ENCODE measurements around the gene ZDHHC8. TPM values are rescaled to one million over a fixed set of nuclear protein-coding genes. Genes with fewer than 3 reads are reported as not detected.

ZDHHC8 gene
- total and polyA plus RNA-seq, 2 donors (not counting 1 experiment from before 2014, with no cell fraction given), result 94.4 to 96.9 TPM

DNA sequence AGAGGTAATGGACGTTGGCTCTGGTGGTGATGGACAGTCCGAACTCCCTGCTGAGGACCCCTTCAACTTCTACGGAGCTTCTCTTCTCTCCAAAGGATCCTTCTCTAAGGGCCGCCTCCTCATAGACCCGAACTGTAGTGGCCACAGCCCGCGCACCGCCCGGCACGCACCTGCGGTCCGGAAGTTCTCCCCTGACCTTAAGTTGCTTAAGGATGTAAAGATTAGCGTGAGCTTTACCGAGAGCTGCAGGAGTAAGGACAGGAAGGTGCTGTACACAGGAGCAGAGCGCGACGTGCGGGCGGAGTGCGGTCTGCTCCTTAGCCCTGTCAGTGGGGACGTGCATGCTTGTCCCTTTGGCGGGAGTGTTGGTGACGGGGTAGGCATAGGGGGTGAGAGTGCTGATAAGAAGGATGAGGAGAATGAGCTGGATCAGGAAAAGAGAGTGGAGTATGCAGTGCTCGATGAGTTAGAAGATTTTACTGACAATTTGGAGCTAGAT is 45.5 kb upstream of the ZDHHC8 start:
- CTCF ChIA-PET, result interaction anchor here (0.6 to 1.3 kb wide), 2 partner anchors 115 to 117 kb away, joined by 3 read pairs; no protein-coding TSS in a partner anchor
- no peaks in the 10 kb centered on the region for H3K27me3 Mint-ChIP-seq
- H3K9me3 ChIP-seq (ENCODE audit: control extremely low read depth in 1 of 3, control insufficient read depth in 2 of 3, insufficient read depth in 1 of 3, low read length in 2 of 3), result no peaks in the 10 kb centered on the region
- H3K9me3 Mint-ChIP-seq (ENCODE audit: insufficient read depth), result no peaks in the 10 kb centered on the region
- no peak overlapping the region for H3K27ac Mint-ChIP-seq
- peaks cover 49% of the 10 kb centered on the region for H3K79me2 ChIP-seq (ENCODE audit: control insufficient read depth, insufficient read depth, low read length)
- peaks cover 26% of the 10 kb centered on the region for H3K4me1 Mint-ChIP-seq
- TF ChIP-seq EZH2 (IDR thresholded peaks at IDR 0.05; ENCODE audit: borderline replicate concordance, insufficient read depth, low read depth, low read length, poor library complexity, severe bottlenecking), result no peak
- TF ChIP-seq, protein P1, sequence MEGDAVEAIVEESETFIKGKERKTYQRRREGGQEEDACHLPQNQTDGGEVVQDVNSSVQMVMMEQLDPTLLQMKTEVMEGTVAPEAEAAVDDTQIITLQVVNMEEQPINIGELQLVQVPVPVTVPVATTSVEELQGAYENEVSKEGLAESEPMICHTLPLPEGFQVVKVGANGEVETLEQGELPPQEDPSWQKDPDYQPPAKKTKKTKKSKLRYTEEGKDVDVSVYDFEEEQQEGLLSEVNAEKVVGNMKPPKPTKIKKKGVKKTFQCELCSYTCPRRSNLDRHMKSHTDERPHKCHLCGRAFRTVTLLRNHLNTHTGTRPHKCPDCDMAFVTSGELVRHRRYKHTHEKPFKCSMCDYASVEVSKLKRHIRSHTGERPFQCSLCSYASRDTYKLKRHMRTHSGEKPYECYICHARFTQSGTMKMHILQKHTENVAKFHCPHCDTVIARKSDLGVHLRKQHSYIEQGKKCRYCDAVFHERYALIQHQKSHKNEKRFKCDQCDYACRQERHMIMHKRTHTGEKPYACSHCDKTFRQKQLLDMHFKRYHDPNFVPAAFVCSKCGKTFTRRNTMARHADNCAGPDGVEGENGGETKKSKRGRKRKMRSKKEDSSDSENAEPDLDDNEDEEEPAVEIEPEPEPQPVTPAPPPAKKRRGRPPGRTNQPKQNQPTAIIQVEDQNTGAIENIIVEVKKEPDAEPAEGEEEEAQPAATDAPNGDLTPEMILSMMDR (IDR thresholded peaks at IDR 0.05), result no peak
- H3K9ac ChIP-seq (ENCODE audit: low read length), result no peak overlapping the region
- H3K4me1 ChIP-seq (ENCODE audit: control insufficient read depth in 2 of 2, insufficient read depth in 2 of 2, low read length in 2 of 2), result peaks cover 3 to 6% of the 10 kb centered on the region in 2 donors
- no peak overlapping the region for H2AFZ ChIP-seq (ENCODE audit: insufficient read depth, low read depth, low read length, poor library complexity, severe bottlenecking)
- POLR2A ChIA-PET, result interaction anchor here (0.7 kb wide), 1 partner anchor 121 kb away, joined by 5 read pairs; no protein-coding TSS in a partner anchor
- no peak overlapping the region for H3K27ac ChIP-seq (ENCODE audit: low read length in 2 of 2)
- WGBS (ENCODE audit: insufficient coverage), result 98% methylated on average over 18 of the region's 24 CpGs
- no peak overlapping the region for H3K4me3 ChIP-seq (ENCODE audit: control extremely low read depth in 1 of 5, extremely low read depth in 1 of 5, insufficient read depth in 1 of 5, low read depth in 2 of 5, low read length in 4 of 5)
- no peak overlapping the region for H3K4me2 ChIP-seq (replicated peaks; ENCODE audit: low read depth, low read length, poor library complexity, severe bottlenecking)
- H3K4me3 Mint-ChIP-seq, result no peak overlapping the region
- DNase-seq, result no peak
- H4K20me1 ChIP-seq (ENCODE audit: control insufficient read depth, insufficient read depth, low read length, poor library complexity, severe bottlenecking), result peaks cover 26% of the 10 kb centered on the region
- intact Hi-C loops (cut with micrococcal nuclease), result loop anchor here (10.0 kb wide), 1 partner anchor 231 kb away; the partner anchor contains the start of genes GNB1L and RTL10
- H3K36me3 ChIP-seq (replicated peaks in 1 of 2; ENCODE audit: control extremely low read depth in 1 of 2, control insufficient read depth in 1 of 2, extremely low read depth in 1 of 2, insufficient read depth in 2 of 2, low read length in 1 of 2), result peaks cover 3 to 47% of the 10 kb centered on the region in 2 experiments
- H3K27me3 ChIP-seq (replicated peaks in 1 of 4; ENCODE audit: control extremely low read depth in 1 of 4, control insufficient read depth in 3 of 4, insufficient read depth in 4 of 4, low read length in 3 of 4), result no peaks in the 10 kb centered on the region
- ATAC-seq (ENCODE audit: low read depth), result no peak

DNA sequence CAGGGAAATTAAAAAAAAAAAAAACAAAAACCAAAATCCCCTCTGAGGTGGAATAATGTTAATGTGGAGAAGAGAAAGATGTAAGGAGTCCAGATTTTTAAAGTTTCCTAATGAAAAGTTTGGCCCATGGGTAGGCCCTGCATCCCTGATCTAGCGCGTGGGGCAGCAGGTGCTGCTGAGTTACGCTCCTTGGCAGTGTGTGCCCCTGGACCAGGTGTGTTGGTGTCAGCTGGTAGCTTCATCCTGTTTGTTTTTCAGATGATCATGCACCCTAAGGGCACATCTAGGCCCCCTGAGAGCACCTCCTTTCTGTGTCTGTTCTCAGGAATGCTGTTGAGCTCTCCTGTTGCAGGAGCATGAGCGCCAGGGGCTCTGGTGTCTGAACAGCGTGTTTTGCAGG is 44.8 kb upstream of the ZDHHC8 start:
- ChIA-PET POLR2A (interaction anchor here (0.7 kb wide), 1 partner anchor 121 kb away, joined by 5 read pairs; no protein-coding TSS in a partner anchor), CTCF (interaction anchor here (0.6 kb wide), 1 partner anchor 118 kb away, joined by 3 read pairs; no protein-coding TSS in a partner anchor)
- TF ChIP-seq, protein P1 (IDR thresholded peaks at IDR 0.05), result no peak
- TF ChIP-seq EZH2 (IDR thresholded peaks at IDR 0.05; ENCODE audit: borderline replicate concordance, insufficient read depth, low read depth, low read length, poor library complexity, severe bottlenecking), result no peak
- DNase-seq (no peak), ATAC-seq (ENCODE audit: low read depth) (no peak)
- H3K4me3 Mint-ChIP-seq, result no peak overlapping the region
- no peaks in the 10 kb centered on the region for H3K9me3 ChIP-seq (ENCODE audit: control extremely low read depth in 1 of 3, control insufficient read depth in 2 of 3, insufficient read depth in 1 of 3, low read length in 2 of 3)
- no peaks in the 10 kb centered on the region for H3K27me3 Mint-ChIP-seq
- peaks cover 4 to 52% of the 10 kb centered on the region in 2 experiments for H3K36me3 ChIP-seq (replicated peaks in 1 of 2; ENCODE audit: control extremely low read depth in 1 of 2, control insufficient read depth in 1 of 2, extremely low read depth in 1 of 2, insufficient read depth in 2 of 2, low read length in 1 of 2)
- H3K27me3 ChIP-seq (replicated peaks in 1 of 4; ENCODE audit: control extremely low read depth in 1 of 4, control insufficient read depth in 3 of 4, insufficient read depth in 4 of 4, low read length in 3 of 4), result no peaks in the 10 kb centered on the region
- H2AFZ ChIP-seq (ENCODE audit: insufficient read depth, low read depth, low read length, poor library complexity, severe bottlenecking), result no peak overlapping the region
- no peak overlapping the region for H3K27ac ChIP-seq (ENCODE audit: low read length in 2 of 2)
- 98% methylated on average over 5 of the region's 5 CpGs for WGBS (ENCODE audit: insufficient coverage)
- peaks cover 26% of the 10 kb centered on the region for H4K20me1 ChIP-seq (ENCODE audit: control insufficient read depth, insufficient read depth, low read length, poor library complexity, severe bottlenecking)
- H3K79me2 ChIP-seq (ENCODE audit: control insufficient read depth, insufficient read depth, low read length), result peaks cover 43% of the 10 kb centered on the region
- H3K4me1 ChIP-seq (ENCODE audit: control insufficient read depth in 2 of 2, insufficient read depth in 2 of 2, low read length in 2 of 2), result no peaks in the 10 kb centered on the region
- H3K4me1 Mint-ChIP-seq, result peaks cover 20% of the 10 kb centered on the region
- no peak overlapping the region for H3K4me2 ChIP-seq (replicated peaks; ENCODE audit: low read depth, low read length, poor library complexity, severe bottlenecking)
- no peak overlapping the region for H3K27ac Mint-ChIP-seq
- H3K4me3 ChIP-seq (ENCODE audit: control extremely low read depth in 1 of 5, extremely low read depth in 1 of 5, insufficient read depth in 1 of 5, low read depth in 2 of 5, low read length in 4 of 5), result no peak overlapping the region
- no peaks in the 10 kb centered on the region for H3K9me3 Mint-ChIP-seq (ENCODE audit: insufficient read depth)
- no peak overlapping the region for H3K9ac ChIP-seq (ENCODE audit: low read length)
- intact Hi-C loops (cut with micrococcal nuclease), result loop anchor here (10.0 kb wide), 1 partner anchor 232 kb away; the partner anchor contains the start of genes GNB1L and RTL10

Data from B cell (primary cell).